GM23338 (cell line): ENCODE results near the gene MAPT. TPM values are rescaled to one million over a fixed set of nuclear protein-coding genes. Genes with fewer than 3 reads are reported as not detected.
A peak's percentile ranks its signal among the peaks of the same experiment; 100 is the strongest.

Source experiments
- ATAC-seq: fragments of 200-7000 bp; cut with Tn5 transposase; 3 replicates; pipeline ENCODE4 v1.9.1; 2020
- DNase-seq: peaks from one replicate; pipeline ENCODE4 v3.0.0-alpha.2; 2015; ENCODE audit warnings: low spot score
- H2AFZ ChIP-seq: fragments of 200-600 bp; sonication (generic); 2 replicates; pipeline ENCODE4 v1.8.0; 2016; ENCODE audit warnings: antibody characterized with exemption, mild to moderate bottlenecking, moderate library complexity
- H3F3A ChIP-seq: fragments of 200-600 bp; sonication (generic); replicated peaks from 2 replicates; pipeline ENCODE4 v1.8.0; 2017; ENCODE audit warnings: antibody characterized with exemption, mixed run types, low read depth
- H3K27ac ChIP-seq: fragments of 200-600 bp; sonication (generic); 2 replicates; pipeline ENCODE4 v1.6.1; 2016; ENCODE audit warnings: low read depth
- H3K27me3 ChIP-seq: fragments of 200-600 bp; sonication (generic); 2 replicates; pipeline ENCODE4 v1.8.0; 2016; ENCODE audit warnings: mild to moderate bottlenecking, mixed run types, moderate library complexity; ENCODE audit not compliant: insufficient read depth
- H3K36me3 ChIP-seq: fragments of 200-600 bp; sonication (generic); 2 replicates; pipeline ENCODE4 v1.8.0; 2016; ENCODE audit warnings: mild to moderate bottlenecking; ENCODE audit not compliant: insufficient read depth
- H3K4me1 ChIP-seq: fragments of 200-600 bp; sonication (generic); 2 replicates; pipeline ENCODE4 v1.8.0; 2016; ENCODE audit warnings: mild to moderate bottlenecking, moderate library complexity; ENCODE audit not compliant: insufficient read depth
- H3K4me2 ChIP-seq: fragments of 200-600 bp; sonication (generic); 2 replicates; pipeline ENCODE4 v1.7.1; 2017; ENCODE audit warnings: mixed run types
- H3K4me3 ChIP-seq: fragments of 200-600 bp; sonication (generic); 2 replicates; pipeline ENCODE4 v1.6.1; 2016; ENCODE audit warnings: mixed run types
- H3K79me2 ChIP-seq: fragments of 200-600 bp; sonication (generic); replicated peaks from 2 replicates; pipeline ENCODE4 v1.8.0; 2017; ENCODE audit warnings: mild to moderate bottlenecking; ENCODE audit not compliant: insufficient read depth
- H3K9me2 ChIP-seq: fragments of 200-600 bp; sonication (generic); 2 replicates; pipeline ENCODE4 v1.8.0; 2017; ENCODE audit not compliant: insufficient read depth
- H4K20me1 ChIP-seq: fragments of 200-600 bp; sonication (generic); replicated peaks from 2 replicates; pipeline ENCODE4 v1.8.0; 2017; ENCODE audit warnings: mild to moderate bottlenecking; ENCODE audit not compliant: insufficient read depth
- H3K27ac Mint-ChIP-seq: 2 replicates; pipeline ENCODE4 v1.8.0; 2020; ENCODE audit warnings: inconsistent platforms, mild to moderate bottlenecking, moderate library complexity, mixed read lengths
- H3K27me3 Mint-ChIP-seq: 3 replicates; pipeline ENCODE4 v1.8.0; 2022; ENCODE audit warnings: low read depth, mild to moderate bottlenecking, moderate library complexity, mixed read lengths, inconsistent platforms; ENCODE audit not compliant: insufficient read depth, poor library complexity
- H3K36me3 Mint-ChIP-seq: 3 replicates; pipeline ENCODE4 v1.8.0; 2021; ENCODE audit warnings: low read depth, mild to moderate bottlenecking, inconsistent platforms, moderate library complexity, mixed read lengths
- H3K4me1 Mint-ChIP-seq: 3 replicates; pipeline ENCODE4 v1.8.0; 2020; ENCODE audit warnings: mild to moderate bottlenecking, inconsistent platforms, mixed read lengths
- H3K4me3 Mint-ChIP-seq: 3 replicates; pipeline ENCODE4 v1.8.0; 2021; ENCODE audit warnings: moderate library complexity, mild to moderate bottlenecking, inconsistent platforms, mixed read lengths
- H3K9me3 Mint-ChIP-seq: 3 replicates; pipeline ENCODE4 v1.8.0; 2020; ENCODE audit warnings: moderate library complexity, mild to moderate bottlenecking, inconsistent platforms, mixed read lengths
- CREB1 ChIP-seq: fragments of 250-450 bp; sonication (Bioruptor Pico); IDR thresholded peaks from 2 replicates; pipeline ENCODE4 v1.5.0; 2020; ENCODE audit warnings: low read depth, mild to moderate bottlenecking, moderate library complexity
- CTCF ChIP-seq, 2 experiments: fragments of 200-600 bp in 1 of 2; sonication (generic) in 1 of 2; conservative IDR thresholded peaks; 2 replicates each; pipeline versions ENCODE4 v1.5.1 to v1.6.1; 2016 to 2017; ENCODE audit warnings: antibody characterized with exemption in 2 of 2, low read depth in 2 of 2, mild to moderate bottlenecking in 2 of 2, moderate library complexity in 1 of 2
- ETS1 ChIP-seq: IDR thresholded peaks from 2 replicates; pipeline ENCODE4 v1.6.1; 2016; ENCODE audit warnings: antibody characterized with exemption
- EZH2 ChIP-seq: fragments of 200-600 bp; sonication (generic); IDR thresholded peaks from one replicate; pipeline ENCODE4 v1.8.0; 2017; ENCODE audit warnings: antibody characterized with exemption, mild to moderate bottlenecking, low read depth; ENCODE audit not compliant: unreplicated experiment
- EZH2phosphoT487 ChIP-seq: fragments of 200-600 bp; sonication (generic); IDR thresholded peaks from one replicate; pipeline ENCODE4 v1.8.1; 2018; ENCODE audit warnings: antibody characterized with exemption; ENCODE audit not compliant: unreplicated experiment
- JUNB ChIP-seq: IDR thresholded peaks from one replicate; pipeline ENCODE4 v1.6.1; 2016; ENCODE audit warnings: antibody characterized with exemption; ENCODE audit not compliant: unreplicated experiment
- NANOG ChIP-seq: IDR thresholded peaks from 2 replicates; pipeline ENCODE4 v1.6.1; 2016; ENCODE audit warnings: antibody characterized with exemption, borderline replicate concordance
- POLR2AphosphoS5 ChIP-seq: IDR thresholded peaks from 2 replicates; pipeline ENCODE4 v1.6.1; 2016; ENCODE audit warnings: antibody characterized with exemption, low read depth
- REST ChIP-seq: IDR thresholded peaks from one replicate; pipeline ENCODE4 v1.6.1; 2018; ENCODE audit warnings: antibody characterized with exemption; ENCODE audit not compliant: unreplicated experiment
- STAT1 ChIP-seq: IDR thresholded peaks from one replicate; pipeline ENCODE4 v1.6.1; 2016; ENCODE audit warnings: antibody characterized with exemption; ENCODE audit not compliant: unreplicated experiment
- ZNF114 ChIP-seq: fragments of 250-450 bp; sonication (Bioruptor Pico); IDR thresholded peaks from 2 replicates; pipeline ENCODE4 v1.5.0; 2020; ENCODE audit warnings: mild to moderate bottlenecking, moderate library complexity
- ZNF331 ChIP-seq: fragments of 250-450 bp; sonication (Bioruptor Pico); IDR thresholded peaks from 2 replicates; pipeline ENCODE4 v1.5.0; 2020; ENCODE audit warnings: low read depth, mild to moderate bottlenecking, moderate library complexity
- ZNF462 ChIP-seq: fragments of 250-450 bp; sonication (Bioruptor Pico); IDR thresholded peaks from 2 replicates; pipeline ENCODE4 v1.5.0; 2020; ENCODE audit warnings: mild to moderate bottlenecking, moderate library complexity
- polyA plus RNA-seq: library from polyadenylated mRNA; unstranded; fragments of >200 nt; fragmentation: Nextera tagmentation; extraction: Ambion mirVana; gene quantifications from 2 replicates; pipeline ENCODE4 v1.2.1, GENCODE V29; 2016
- total RNA-seq: library from RNA; depleted of rRNA; stranded (reverse); fragments of >200 nt; shearing (Covaris generic); gene quantifications from 2 replicates; pipeline ENCODE4 v1.2.3, GENCODE V29; 2014

MAPT gene
- total and polyA plus RNA-seq, 2 experiments from 2014 or later, result 1.1 to 2.1 TPM

GRCh38 chr17:46001390-46002310 lies 107.3 kb downstream of the MAPT start:
- Mint-ChIP-seq H3K27me3 (peaks cover 17% of the 10 kb centered on the region), H3K27ac (no peak overlapping the region), H3K4me1 (no peaks in the 10 kb centered on the region), H3K36me3 (no peaks in the 10 kb centered on the region; the same call in 2 of the 3 replicates), H3K4me3 (no peak overlapping the region), H3K9me3 (peaks cover 3% of the 10 kb centered on the region; the same call in 2 of the 3 replicates)
- no peak for TF ChIP-seq JUNB
- no peak for TF ChIP-seq REST
- TF ChIP-seq ZNF114 (CRISPR knock-in tag), result no peak
- no peak for TF ChIP-seq CTCF (conservative IDR thresholded peaks at IDR 0.05; ENCODE audit: low read depth in 2 of 2)
- no peak for TF ChIP-seq NANOG
- TF ChIP-seq ETS1, result no peak
- TF ChIP-seq ZNF331, result no peak
- no peak for TF ChIP-seq EZH2phosphoT487
- no peak for TF ChIP-seq STAT1
- TF ChIP-seq POLR2AphosphoS5, result no peak
- TF ChIP-seq EZH2, result no peak
- TF ChIP-seq CREB1 (CRISPR knock-in tag), result no peak
- no peak for TF ChIP-seq ZNF462
- no peak overlapping the region for H3K4me2 ChIP-seq
- no peaks in the 10 kb centered on the region for H3K36me3 ChIP-seq
- H4K20me1 ChIP-seq, result no peaks in the 10 kb centered on the region
- H2AFZ ChIP-seq, result 0 out of 2 replicates have a peak overlapping the region, but pooled peaks have one; percentile 63
- H3K27me3 ChIP-seq, result no peaks in the 10 kb centered on the region
- H3K79me2 ChIP-seq, result no peaks in the 10 kb centered on the region
- H3F3A ChIP-seq, result no peaks in the 10 kb centered on the region
- no peaks in the 10 kb centered on the region for H3K4me1 ChIP-seq
- H3K27ac ChIP-seq, result no peak overlapping the region
- no peaks in the 10 kb centered on the region for H3K9me2 ChIP-seq
- no peak for DNase-seq
- no peak; the same call in 2 of the 3 replicates for ATAC-seq
- H3K4me3 ChIP-seq, result no peak overlapping the region
